Mucosa of rectum (tissue), 2 donors: ENCODE measurements around the gene SPANXA2.
"Not testable (repeated sequence)": the region's sequence is repeated elsewhere in the genome, so short reads cannot be mapped to it uniquely, and the experiment has no call there.

Experiments used
- H3K27ac ChIP-seq, 2 donors: one replicate each; pipeline ENCODE4 v1.7.0; 2013; ENCODE audit warnings: inconsistent platforms in 2 of 2, low read depth in 2 of 2, low read length in 2 of 2
- H3K27me3 ChIP-seq, 2 donors: one replicate each; pipeline ENCODE4 v1.7.0; 2013; ENCODE audit warnings: low read length in 2 of 2; ENCODE audit not compliant: control insufficient read depth in 2 of 2, insufficient read depth in 2 of 2
- H3K36me3 ChIP-seq, 2 donors: one replicate each; pipeline ENCODE4 v1.7.0; 2013; ENCODE audit warnings: low read length in 2 of 2; ENCODE audit not compliant: control insufficient read depth in 2 of 2, insufficient read depth in 2 of 2
- H3K4me1 ChIP-seq, 2 donors: one replicate each; pipeline ENCODE4 v1.7.0; 2013; ENCODE audit warnings: low read length in 2 of 2, mild to moderate bottlenecking in 1 of 2; ENCODE audit not compliant: control insufficient read depth in 2 of 2, insufficient read depth in 2 of 2
- H3K4me3 ChIP-seq, 2 donors: one replicate each; pipeline ENCODE4 v1.7.0; 2013; ENCODE audit warnings: low read length in 2 of 2
- H3K9ac ChIP-seq, 2 donors: one replicate each; pipeline ENCODE4 v1.7.0; 2013; ENCODE audit warnings: low read length in 2 of 2, low read depth in 1 of 2, mild to moderate bottlenecking in 1 of 2
- H3K9me3 ChIP-seq, 2 donors: one replicate each; pipeline ENCODE4 v1.7.0; 2013; ENCODE audit warnings: low read length in 2 of 2; ENCODE audit not compliant: control insufficient read depth in 2 of 2
- donor health status: healthy.
- donor health status: Normal muscosa, but diverticular disease.

Gene SPANXA2, protein sequence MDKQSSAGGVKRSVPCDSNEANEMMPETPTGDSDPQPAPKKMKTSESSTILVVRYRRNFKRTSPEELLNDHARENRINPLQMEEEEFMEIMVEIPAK

DNA sequence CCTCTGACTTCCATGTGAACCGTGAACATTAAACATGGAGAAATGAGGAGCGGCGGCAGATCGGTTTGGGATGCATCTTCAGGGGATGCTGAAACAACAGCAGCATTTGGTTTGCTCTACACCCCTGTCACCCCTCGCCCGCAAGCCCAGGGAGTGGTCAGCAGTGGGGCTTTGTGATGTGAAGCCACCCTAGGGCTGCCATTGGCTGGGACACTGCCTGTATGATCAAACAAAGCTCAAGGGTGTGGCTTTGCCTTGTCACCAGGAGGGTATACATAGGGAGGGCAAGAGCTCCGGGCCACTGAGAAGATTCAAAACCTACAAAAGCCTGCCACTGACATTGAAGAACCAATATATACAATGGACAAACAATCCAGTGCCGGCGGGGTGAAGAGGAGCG, at the start of gene SPANXA2:
Gene SPANXA2, plus strand, starts transcription at position 301 of the 400 bp plus-strand sequence. Its CDS starts 60 bp downstream, at position 361.
- not testable (repeated sequence) for H3K9me3 ChIP-seq, H3K9ac ChIP-seq, H3K27me3 ChIP-seq, H3K27ac ChIP-seq, H3K36me3 ChIP-seq, H3K4me3 ChIP-seq, H3K4me1 ChIP-seq

DNA sequence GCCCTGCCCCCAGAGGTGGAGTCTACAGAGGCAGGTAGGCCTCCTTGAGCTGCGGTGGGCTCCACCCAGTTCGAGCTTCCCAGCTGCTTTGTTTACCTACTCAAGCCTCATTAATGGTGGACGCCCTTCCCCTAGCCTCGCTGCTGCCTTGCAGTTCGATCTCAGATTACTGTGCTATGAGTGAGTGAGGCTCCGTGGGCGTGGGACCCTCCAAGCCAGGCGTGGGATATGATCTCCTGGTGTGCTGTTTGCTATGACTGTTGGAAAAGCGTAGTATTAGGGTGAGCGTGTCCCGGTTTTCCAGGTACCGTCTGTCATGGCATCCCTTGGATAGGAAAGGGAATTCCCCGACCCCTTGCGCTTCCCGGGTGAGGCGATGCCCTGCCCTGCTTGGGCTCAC, 47.0 kb upstream of the SPANXA2 start:
- H3K9ac ChIP-seq = not testable (repeated sequence)

DNA sequence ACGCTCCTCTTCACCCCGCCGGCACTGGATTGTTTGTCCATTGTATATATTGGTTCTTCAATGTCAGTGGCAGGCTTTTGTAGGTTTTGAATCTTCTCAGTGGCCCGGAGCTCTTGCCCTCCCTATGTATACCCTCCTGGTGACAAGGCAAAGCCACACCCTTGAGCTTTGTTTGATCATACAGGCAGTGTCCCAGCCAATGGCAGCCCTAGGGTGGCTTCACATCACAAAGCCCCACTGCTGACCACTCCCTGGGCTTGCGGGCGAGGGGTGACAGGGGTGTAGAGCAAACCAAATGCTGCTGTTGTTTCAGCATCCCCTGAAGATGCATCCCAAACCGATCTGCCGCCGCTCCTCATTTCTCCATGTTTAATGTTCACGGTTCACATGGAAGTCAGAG, 4.9 kb upstream of the SPANXA2 start, which contains the start of gene SPANXA1:
Gene SPANXA1, minus strand, starts transcription at position 101 of the 400 bp plus-strand sequence. Its CDS starts 60 bp downstream, at position 41.
- not testable (repeated sequence) for H3K9me3 ChIP-seq, H3K4me3 ChIP-seq, H3K4me1 ChIP-seq, H3K27ac ChIP-seq, H3K9ac ChIP-seq, H3K27me3 ChIP-seq, H3K36me3 ChIP-seq

More for the DNA sequence above, 47.0 kb upstream of the SPANXA2 start:
- not testable (repeated sequence) for H3K27me3 ChIP-seq, H3K36me3 ChIP-seq, H3K9me3 ChIP-seq, H3K4me3 ChIP-seq, H3K27ac ChIP-seq, H3K4me1 ChIP-seq

DNA sequence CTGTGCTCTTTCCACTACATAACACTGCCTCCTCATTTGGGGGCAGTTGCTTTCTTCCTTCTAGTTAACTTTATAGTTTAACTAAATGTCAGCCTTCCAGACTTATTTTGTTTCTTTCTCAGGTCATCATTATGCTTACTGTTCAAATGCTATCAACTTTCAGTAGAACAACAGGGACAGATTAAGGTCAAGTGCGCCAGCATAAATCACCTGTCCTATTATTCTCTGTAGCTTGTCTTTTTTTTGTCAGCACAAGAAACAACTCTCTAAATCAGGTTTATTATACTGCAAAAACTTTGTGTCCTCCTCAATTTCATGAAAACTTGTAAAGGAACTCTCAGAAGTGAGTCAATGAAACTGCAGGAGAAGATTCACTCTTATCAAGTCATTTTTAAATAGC, 19.6 kb downstream of the SPANXA2 start:
- Histone ChIP-seq H3K27ac (no peak overlapping the region), H3K9me3 (no peaks in the 10 kb centered on the region), H3K4me1 (no peaks in the 10 kb centered on the region), H3K36me3 (no peaks in the 10 kb centered on the region), H3K9ac (no peak overlapping the region), H3K27me3 (no peaks in the 10 kb centered on the region), H3K4me3 (no peak overlapping the region)

DNA sequence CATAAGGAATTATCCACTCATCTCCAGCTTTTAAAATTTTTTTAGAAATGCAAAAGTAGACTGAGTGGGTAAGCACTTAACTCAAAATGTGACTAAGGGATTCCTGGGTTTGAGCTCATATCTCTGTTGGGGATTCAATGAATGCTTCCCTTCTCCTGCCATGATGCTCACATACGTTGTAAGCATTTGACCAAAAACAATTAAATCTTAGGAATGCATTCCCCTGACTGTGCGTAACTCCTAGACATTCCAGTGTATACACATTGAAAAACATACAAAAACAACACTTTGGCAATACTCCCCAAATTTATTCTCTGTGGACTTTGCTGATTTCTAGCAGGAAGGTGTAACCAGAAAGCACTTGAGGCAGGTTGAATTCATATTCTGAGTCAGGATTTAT, 29.8 kb downstream of the SPANXA2 start:
- Histone ChIP-seq H3K4me3 (no peak overlapping the region), H3K4me1 (no peaks in the 10 kb centered on the region), H3K27me3 (no peaks in the 10 kb centered on the region), H3K27ac (no peak overlapping the region), H3K9me3 (peaks cover 0 to 2% of the 10 kb centered on the region in 2 donors), H3K9ac (no peak overlapping the region), H3K36me3 (no peaks in the 10 kb centered on the region)

DNA sequence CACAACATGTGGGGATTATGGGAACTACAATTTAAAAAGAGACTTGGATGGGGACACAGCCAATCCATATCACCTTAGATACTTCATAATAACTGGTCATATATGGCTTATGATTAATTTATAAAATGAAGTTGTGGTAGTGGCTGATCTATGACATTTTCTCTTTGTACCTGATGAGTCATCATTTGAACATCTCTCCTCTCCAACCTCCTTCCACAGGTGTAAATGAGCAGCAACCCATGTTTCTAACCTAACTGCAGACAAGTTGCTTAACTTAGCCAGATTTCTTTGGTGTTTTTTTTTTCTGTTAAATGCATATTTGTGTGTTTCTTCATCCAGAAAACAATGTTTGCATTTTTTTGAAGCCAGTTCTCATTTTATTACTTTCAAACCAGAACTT, 42.6 kb downstream of the SPANXA2 start:
- H3K4me3 ChIP-seq = no peak overlapping the region
- no peak overlapping the region for H3K27ac ChIP-seq
- no peaks in the 10 kb centered on the region for H3K4me1 ChIP-seq
- H3K9me3 ChIP-seq = no peaks in the 10 kb centered on the region
- H3K9ac ChIP-seq = no peak overlapping the region
- no peaks in the 10 kb centered on the region for H3K27me3 ChIP-seq
- H3K36me3 ChIP-seq = no peaks in the 10 kb centered on the region

DNA sequence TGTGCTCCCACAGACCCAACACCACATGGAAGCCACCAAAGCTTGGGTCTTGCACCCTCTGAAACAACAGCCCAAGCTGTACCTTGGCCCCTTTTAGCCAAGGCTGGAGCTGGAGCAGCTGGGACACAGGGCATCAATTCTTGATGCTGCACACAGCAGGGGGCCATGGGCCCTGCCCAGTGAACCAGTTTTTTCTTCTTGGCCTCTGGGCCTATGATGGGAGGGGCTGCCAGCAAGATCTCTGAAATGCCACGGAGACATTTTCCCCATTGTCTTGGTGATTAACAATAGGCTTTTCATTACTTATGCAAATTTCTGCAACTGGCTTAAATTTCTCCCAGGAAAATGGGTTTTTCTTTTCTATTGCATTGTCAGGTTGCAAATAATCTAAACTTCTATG, 49.0 kb downstream of the SPANXA2 start:
- no peak overlapping the region for H3K4me3 ChIP-seq
- no peaks in the 10 kb centered on the region for H3K4me1 ChIP-seq
- no peaks in the 10 kb centered on the region for H3K36me3 ChIP-seq
- no peak overlapping the region for H3K27ac ChIP-seq
- H3K9ac ChIP-seq = no peak overlapping the region
- H3K9me3 ChIP-seq = no peaks in the 10 kb centered on the region
- no peaks in the 10 kb centered on the region for H3K27me3 ChIP-seq
